ENCODE results near the gene SEMA4A.

The SEMA4A gene

GRCh38 chr1:156135930-156136871 lies 17.2 kb upstream of the SEMA4A start:
- no peak for DNase-seq (ENCODE audit: low read depth)

- DNase-seq (ENCODE audit: low read depth) = no peak
Observed at GRCh38 chr1:156136970-156137483, 16.4 kb upstream of the SEMA4A start.

- DNase-seq (ENCODE audit: low read depth) = no peak
Observed at GRCh38 chr1:156138458-156138867, 14.9 kb upstream of the SEMA4A start.

GRCh38 chr1:156140879-156141707 lies 12.3 kb upstream of the SEMA4A start:
- DNase-seq (ENCODE audit: low read depth) = no peak

- DNase-seq (ENCODE audit: low read depth) = no peak
Observed at GRCh38 chr1:156143765-156144489, 9.5 kb upstream of the SEMA4A start.

GRCh38 chr1:156144742-156145141 lies 8.6 kb upstream of the SEMA4A start:
- DNase-seq (ENCODE audit: low read depth) = no peak

GRCh38 chr1:156145650-156146019 lies 7.8 kb upstream of the SEMA4A start:
- DNase-seq (ENCODE audit: low read depth) = no peak

GRCh38 chr1:156146020-156146768 lies 7.2 kb upstream of the SEMA4A start:
- peak; percentile 87 for DNase-seq (ENCODE audit: low read depth)

- DNase-seq (ENCODE audit: low read depth) = no peak
Observed at GRCh38 chr1:156146769-156147405, 6.5 kb upstream of the SEMA4A start.

- DNase-seq (ENCODE audit: low read depth) = no peak
Observed at GRCh38 chr1:156148216-156148615, 5.2 kb upstream of the SEMA4A start.

GRCh38 chr1:156149374-156150332 lies 3.7 kb upstream of the SEMA4A start:
- DNase-seq (ENCODE audit: low read depth) = no peak

GRCh38 chr1:156150333-156151011 lies 2.9 kb upstream of the SEMA4A start:
- no peak for DNase-seq (ENCODE audit: low read depth)

- DNase-seq (ENCODE audit: low read depth) = peak; percentile 61
Observed at GRCh38 chr1:156151093-156151688, 2.2 kb upstream of the SEMA4A start.

- DNase-seq (ENCODE audit: low read depth) = no peak
Observed at GRCh38 chr1:156152628-156153027, 757 bp upstream of the SEMA4A start.

GRCh38 chr1:156154317-156154749 lies 948 bp downstream of the SEMA4A start:
- no peak for DNase-seq (ENCODE audit: low read depth)

GRCh38 chr1:156155756-156156510 lies 2.5 kb downstream of the SEMA4A start:
- no peak for DNase-seq (ENCODE audit: low read depth)

GRCh38 chr1:156157506-156157905 lies 4.1 kb downstream of the SEMA4A start:
- no peak for DNase-seq (ENCODE audit: low read depth)

- DNase-seq (ENCODE audit: low read depth) = no peak
Observed at GRCh38 chr1:156157966-156158365, 4.6 kb downstream of the SEMA4A start.
